Activated CD8-positive, alpha-beta T cell treated with anti-CD3 and anti-CD28 coated beads for 36 hours (primary cell): ENCODE data around the gene INCA1. TPM values are rescaled to one million over a fixed set of nuclear protein-coding genes. Genes with fewer than 3 reads are reported as not detected.
A peak's percentile ranks its signal among the peaks of the same experiment; 100 is the strongest.

Experiments used
- ATAC-seq: fragments of 200-7000 bp; cut with Tn5 transposase; one replicate; pipeline ENCODE4 v1.10.0; 2021; ENCODE audit warnings: mild to moderate bottlenecking, moderate library complexity
- CTCF ChIA-PET: fragments of 350-600 bp; sonication (Branson Sonifier 250); formaldehyde crosslinking; loops from one replicate; lab custom pipeline; 2021; ENCODE audit warnings: antibody characterized with exemption; lab: Charles Lee
- POLR2A ChIA-PET: fragments of 350-600 bp; sonication (Branson Sonifier 250); formaldehyde crosslinking; loops from one replicate; lab custom pipeline; 2021; ENCODE audit warnings: antibody characterized with exemption; lab: Charles Lee
- DNase-seq: peaks from one replicate; pipeline ENCODE4 v3.0.0-alpha.2; 2020
- H3K27ac Mint-ChIP-seq: one replicate; pipeline ENCODE4 v1.8.0; 2021; ENCODE audit warnings: mild to moderate bottlenecking, mixed read lengths
- H3K27me3 Mint-ChIP-seq: one replicate; pipeline ENCODE4 v1.8.0; 2021; ENCODE audit warnings: mixed read lengths
- H3K36me3 Mint-ChIP-seq: one replicate; pipeline ENCODE4 v1.8.0; 2021; ENCODE audit warnings: low read depth, mixed read lengths
- H3K4me1 Mint-ChIP-seq: one replicate; pipeline ENCODE4 v1.8.0; 2021; ENCODE audit warnings: low read depth, mixed read lengths
- H3K4me3 Mint-ChIP-seq: one replicate; pipeline ENCODE4 v1.8.0; 2021; ENCODE audit warnings: mild to moderate bottlenecking, moderate library complexity, mixed read lengths
- H3K9me3 Mint-ChIP-seq: one replicate; pipeline ENCODE4 v1.8.0; 2021; ENCODE audit warnings: mixed read lengths
- intact Hi-C: fragments of 100-400 bp; cut with micrococcal nuclease; formaldehyde crosslinking; loops from one replicate; pipeline ENCODE4 v1.10.0; 2022
- total RNA-seq, 2 experiments: library from RNA; stranded (reverse); gene quantifications; one replicate each; pipeline ENCODE4 v1.2.3, GENCODE V29; 2021
- TF ChIP-seq, protein P1 (sequence below): fragments of 200-600 bp; IDR thresholded peaks from one replicate; pipeline ENCODE4 v1.8.0; 2022; ENCODE audit warnings: antibody characterized with exemption, mild to moderate bottlenecking

Gene INCA1
- total RNA-seq, 2 experiments from 2014 or later = 0.63 TPM; not detected in 1

DNA sequence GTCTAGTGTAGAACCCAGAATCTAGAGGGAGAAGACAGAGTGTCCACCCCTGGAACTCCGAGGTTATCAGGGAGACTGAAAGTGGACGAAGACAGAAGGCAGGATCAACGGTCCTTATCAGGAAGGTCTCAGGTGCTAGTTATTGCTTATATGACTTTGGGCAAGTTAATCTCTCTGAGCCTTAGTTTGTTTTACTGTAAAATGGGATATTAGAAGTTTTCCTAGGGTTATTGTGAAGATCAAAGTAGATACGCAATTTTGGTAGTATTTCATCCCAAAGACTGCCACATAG, 56.1 kb downstream of the INCA1 start:
- peak overlapping the region; percentile 98 for H3K27ac Mint-ChIP-seq
- ChIA-PET CTCF (interaction anchor here (1.3 to 1.8 kb wide), 3 partner anchors 26 to 40 kb away, joined by 4 to 5 read pairs (median 5); partner anchors contain the start of gene SPAG7), POLR2A (interaction anchor here (1.2 to 20.8 kb wide), 9 partner anchors 7 to 232 kb away, joined by 5 to 627 read pairs (median 16); partner anchors contain the start of genes ARRB2, C17orf107, CAMTA2 and CHRNE)
- ATAC-seq = no peak
- TF ChIP-seq, protein P1, sequence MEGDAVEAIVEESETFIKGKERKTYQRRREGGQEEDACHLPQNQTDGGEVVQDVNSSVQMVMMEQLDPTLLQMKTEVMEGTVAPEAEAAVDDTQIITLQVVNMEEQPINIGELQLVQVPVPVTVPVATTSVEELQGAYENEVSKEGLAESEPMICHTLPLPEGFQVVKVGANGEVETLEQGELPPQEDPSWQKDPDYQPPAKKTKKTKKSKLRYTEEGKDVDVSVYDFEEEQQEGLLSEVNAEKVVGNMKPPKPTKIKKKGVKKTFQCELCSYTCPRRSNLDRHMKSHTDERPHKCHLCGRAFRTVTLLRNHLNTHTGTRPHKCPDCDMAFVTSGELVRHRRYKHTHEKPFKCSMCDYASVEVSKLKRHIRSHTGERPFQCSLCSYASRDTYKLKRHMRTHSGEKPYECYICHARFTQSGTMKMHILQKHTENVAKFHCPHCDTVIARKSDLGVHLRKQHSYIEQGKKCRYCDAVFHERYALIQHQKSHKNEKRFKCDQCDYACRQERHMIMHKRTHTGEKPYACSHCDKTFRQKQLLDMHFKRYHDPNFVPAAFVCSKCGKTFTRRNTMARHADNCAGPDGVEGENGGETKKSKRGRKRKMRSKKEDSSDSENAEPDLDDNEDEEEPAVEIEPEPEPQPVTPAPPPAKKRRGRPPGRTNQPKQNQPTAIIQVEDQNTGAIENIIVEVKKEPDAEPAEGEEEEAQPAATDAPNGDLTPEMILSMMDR = no peak
- H3K27me3 Mint-ChIP-seq = no peaks in the 10 kb centered on the region
- peaks cover 83% of the 10 kb centered on the region for H3K36me3 Mint-ChIP-seq
- DNase-seq = no peak
- peak overlapping the region; percentile 97 for H3K4me3 Mint-ChIP-seq
- peaks cover 62% of the 10 kb centered on the region for H3K4me1 Mint-ChIP-seq
- intact Hi-C loops = no loop called here
- no peaks in the 10 kb centered on the region for H3K9me3 Mint-ChIP-seq

DNA sequence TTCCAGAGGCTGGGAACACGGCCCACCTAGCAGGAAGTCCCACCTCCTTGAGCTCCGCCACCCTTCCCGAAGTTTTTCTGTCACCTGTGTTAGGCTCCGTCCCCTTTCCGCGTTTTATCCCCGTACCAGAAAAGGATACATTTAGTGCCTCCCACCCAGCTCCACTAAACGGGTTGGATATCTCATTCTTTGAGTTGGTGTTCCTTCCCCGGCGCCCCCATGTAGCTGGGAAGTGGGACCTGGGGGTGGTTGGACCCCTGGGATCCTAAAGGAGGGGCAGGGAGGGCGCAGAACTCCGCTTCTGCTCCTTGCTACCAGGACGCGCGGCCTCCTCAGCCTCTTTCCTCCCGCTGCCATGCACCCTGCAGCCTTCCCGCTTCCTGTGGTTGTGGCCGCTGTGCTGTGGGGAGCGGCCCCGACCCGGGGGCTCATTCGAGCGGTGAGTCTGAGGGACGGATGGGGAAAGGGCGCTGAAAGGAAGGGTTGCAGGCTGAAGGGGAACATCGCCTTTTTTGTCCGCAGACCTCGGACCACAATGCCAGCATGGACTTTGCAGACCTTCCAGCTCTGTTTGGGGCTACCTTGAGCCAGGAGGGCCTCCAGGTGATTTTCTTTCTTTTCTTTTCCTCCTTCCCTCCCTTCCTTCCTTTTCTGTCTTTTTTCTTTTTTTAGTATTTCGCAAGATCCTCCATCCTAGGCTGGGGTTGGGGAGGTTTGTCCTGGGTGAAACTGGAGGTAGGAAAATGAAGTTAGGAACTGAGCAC, 56.6 kb downstream of the INCA1 start:
- ChIA-PET CTCF (interaction anchor here (0.8 to 3.1 kb wide), 8 partner anchors 8 to 48 kb away, joined by 3 to 24 read pairs (median 4); partner anchors contain the start of genes CHRNE, PFN1 and SPAG7), POLR2A (interaction anchor here (0.8 to 20.8 kb wide), 19 partner anchors 7 to 237 kb away, joined by 3 to 627 read pairs (median 7); partner anchors contain the start of genes ARRB2, C17orf107, CAMTA2 and CHRNE)
- Mint-ChIP-seq H3K4me3 (peak overlapping the region; percentile 97), H3K36me3 (peaks cover 81% of the 10 kb centered on the region), H3K27me3 (no peaks in the 10 kb centered on the region), H3K9me3 (no peaks in the 10 kb centered on the region), H3K27ac (peak overlapping the region; percentile 98), H3K4me1 (peaks cover 64% of the 10 kb centered on the region)
- intact Hi-C loops = no loop called here
- DNase-seq (peak; percentile 64), ATAC-seq (no peak)
- TF ChIP-seq, protein P1 = no peak

DNA sequence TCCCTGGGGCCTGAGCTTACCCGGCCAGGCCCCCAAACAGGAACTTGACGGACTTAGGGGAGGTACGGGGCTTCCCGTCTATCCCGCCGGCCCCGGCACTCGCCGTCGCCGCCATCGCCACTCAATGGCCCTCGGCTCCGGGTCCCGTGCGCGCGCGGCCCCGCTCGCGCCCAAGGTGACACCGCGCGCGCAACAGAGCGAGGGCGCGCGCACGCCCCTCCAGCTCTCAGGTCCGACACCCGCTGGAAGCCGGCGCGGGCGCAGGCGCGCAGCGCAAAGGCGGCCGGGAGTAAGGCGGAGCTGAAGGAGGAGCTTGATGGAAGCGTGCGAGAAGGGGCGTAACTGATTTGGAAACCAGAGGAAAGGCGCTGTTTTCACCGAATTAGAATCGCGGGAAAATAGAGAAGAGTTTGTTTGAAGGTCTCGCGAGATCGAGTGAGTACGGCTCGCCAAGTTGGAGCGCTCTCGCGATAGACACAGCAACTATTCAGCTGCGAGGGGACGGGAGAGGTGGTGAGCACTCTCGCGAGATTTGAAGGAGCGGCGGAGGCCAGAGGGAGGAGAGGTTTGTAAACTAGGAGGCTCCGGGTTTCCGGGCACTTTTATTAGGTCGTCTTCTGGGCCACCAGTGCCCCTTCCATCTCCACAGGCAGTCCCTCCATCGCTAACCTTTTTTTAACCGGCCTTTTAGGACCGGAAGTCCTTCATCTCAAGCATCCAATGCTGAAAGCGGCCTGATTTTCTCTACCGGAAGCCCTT, 57.3 kb downstream of the INCA1 start, which contains the start of the genes RNF167 and SLC25A11:
RNF167 (plus strand) TSS at position 473 of the 759 bp plus-strand sequence. CDS start 642 bp downstream, outside the sequence.
SLC25A11 (minus strand) TSS at position 251 of the 759 bp plus-strand sequence; CDS start at position 115, 136 bp downstream.
- ChIA-PET POLR2A (interaction anchor here (0.8 to 20.8 kb wide), 22 partner anchors 8 to 236 kb away, joined by 3 to 627 read pairs (median 6); partner anchors contain the start of genes ARRB2, C17orf107, CAMTA2 and CHRNE), CTCF (interaction anchor here (0.8 to 3.1 kb wide), 11 partner anchors 9 to 519 kb away, joined by 3 to 24 read pairs (median 4); partner anchors contain the start of genes CAMTA2, CHRNE, PFN1 and SPAG7)
- H3K4me3 Mint-ChIP-seq = peak within 1 kb of the TSS; percentile 97
- peak within 1 kb of the TSS; percentile 98 for H3K27ac Mint-ChIP-seq
- peak; percentile 85 for ATAC-seq
- intact Hi-C loops = no loop called here
- peak; percentile 98 for DNase-seq
- H3K27me3 Mint-ChIP-seq = no peaks in the 10 kb centered on the region
- peaks cover 74% of the 10 kb centered on the region for H3K36me3 Mint-ChIP-seq
- peaks cover 56% of the 10 kb centered on the region for H3K4me1 Mint-ChIP-seq
- TF ChIP-seq, protein P1 = no peak
- no peaks in the 10 kb centered on the region for H3K9me3 Mint-ChIP-seq

DNA sequence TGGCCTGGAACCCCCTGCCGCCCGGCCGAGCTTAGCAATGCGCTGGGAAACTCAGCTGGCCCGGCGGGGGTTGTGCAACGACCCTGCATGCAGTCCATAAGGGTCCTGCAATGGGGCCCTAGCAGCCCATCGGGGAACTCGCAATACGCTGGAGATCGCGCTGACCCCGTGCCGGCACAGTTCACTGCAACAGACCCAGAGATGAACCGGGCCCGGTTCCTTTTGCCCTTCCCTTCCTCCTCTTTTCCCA, 57.9 kb downstream of the INCA1 start:
- ChIA-PET POLR2A (interaction anchor here (1.1 to 20.8 kb wide), 19 partner anchors 9 to 236 kb away, joined by 4 to 627 read pairs (median 9); partner anchors contain the start of genes ARRB2, C17orf107, CAMTA2 and CHRNE), CTCF (interaction anchor here (1.0 to 3.1 kb wide), 8 partner anchors 9 to 518 kb away, joined by 3 to 24 read pairs (median 4); partner anchors contain the start of genes CAMTA2, CHRNE, PFN1 and SPAG7)
- H3K4me1 Mint-ChIP-seq = peaks cover 54% of the 10 kb centered on the region
- H3K27me3 Mint-ChIP-seq = no peaks in the 10 kb centered on the region
- TF ChIP-seq, protein P1 = no peak
- no peaks in the 10 kb centered on the region for H3K9me3 Mint-ChIP-seq
- H3K36me3 Mint-ChIP-seq = peaks cover 71% of the 10 kb centered on the region
- peak overlapping the region; percentile 97 for H3K4me3 Mint-ChIP-seq
- no peak for ATAC-seq
- intact Hi-C loops = no loop called here
- no peak for DNase-seq
- H3K27ac Mint-ChIP-seq = peak overlapping the region; percentile 79
